Spleen (tissue), 11 donors: ENCODE measurements around the gene SEMA3E. TPM values are rescaled to one million over a fixed set of nuclear protein-coding genes. Genes with fewer than 3 reads are reported as not detected.

Experiments
- DNase-seq: peaks from one replicate; pipeline ENCODE4 v3.0.0-alpha.2; 2020
- H3K27ac ChIP-seq, 8 donors: fragments of 200-600 bp; sonication (generic) in 7 of 8; 1 replicate in 4 of 8; 2 replicates in 4 of 8; pipeline versions ENCODE4 v1.5.0 to v1.8.0; 2016 to 2021; ENCODE audit warnings: inconsistent platforms in 4 of 8, mild to moderate bottlenecking in 4 of 8, moderate library complexity in 1 of 8
- H3K27me3 ChIP-seq, 7 donors: fragments of 200-600 bp; sonication (generic) in 6 of 7; replicated peaks in 1 of 7; 1 replicate in 4 of 7; 2 replicates in 3 of 7; pipeline versions ENCODE4 v1.5.0 to v1.8.0; 2016 to 2021; ENCODE audit warnings: inconsistent platforms in 3 of 7, mild to moderate bottlenecking in 1 of 7
- H3K36me3 ChIP-seq, 6 donors: fragments of 200-600 bp; sonication (generic) in 5 of 6; 1 replicate in 4 of 6; 2 replicates in 2 of 6; pipeline versions ENCODE4 v1.5.0 to v1.8.0; 2016 to 2021; ENCODE audit warnings: inconsistent platforms in 2 of 6
- H3K4me1 ChIP-seq, 6 donors: fragments of 200-600 bp; sonication (generic) in 5 of 6; 1 replicate in 3 of 6; 2 replicates in 3 of 6; pipeline versions ENCODE4 v1.5.0 to v1.8.0; 2016 to 2021; ENCODE audit warnings: inconsistent platforms in 3 of 6
- H3K4me3 ChIP-seq, 8 donors: fragments of 200-600 bp; sonication (generic) in 7 of 8; 1 replicate in 4 of 8; 2 replicates in 4 of 8; pipeline versions ENCODE4 v1.5.0 to v1.8.0; 2016 to 2021; ENCODE audit warnings: inconsistent platforms in 4 of 8, mild to moderate bottlenecking in 4 of 8, moderate library complexity in 2 of 8
- H3K9me3 ChIP-seq, 8 donors: fragments of 200-600 bp; sonication (generic) in 7 of 8; 1 replicate in 4 of 8; 2 replicates in 4 of 8; pipeline versions ENCODE4 v1.5.0 to v1.8.0; 2016 to 2021; ENCODE audit warnings: inconsistent platforms in 4 of 8
- CTCF ChIP-seq, 11 experiments: fragments of 200-600 bp in 7 of 11; fragments of 450-650 bp in 4 of 11; sonication (generic) in 4 of 11; IDR thresholded peaks in 8 of 11; conservative IDR thresholded peaks in 3 of 11; 1 replicate in 7 of 11; 2 replicates in 4 of 11; pipeline versions ENCODE4 v1.4.0 to v1.8.0; 2016 to 2021; ENCODE audit warnings: antibody characterized with exemption in 11 of 11, inconsistent platforms in 4 of 11, mild to moderate bottlenecking in 1 of 11
- POLR2A ChIP-seq, 3 donors: fragments of 450-650 bp; IDR thresholded peaks; one replicate each; pipeline ENCODE4 v1.5.1; 2017; ENCODE audit warnings: antibody characterized with exemption in 3 of 3, mild to moderate bottlenecking in 1 of 3
- POLR2AphosphoS5 ChIP-seq, 3 donors: sonication (generic); formaldehyde crosslinking; IDR thresholded peaks; one replicate each; pipeline ENCODE4 v1.5.1; 2017; ENCODE audit warnings: antibody characterized with exemption in 3 of 3
- whole genome bisulfite sequencing, 5 donors: extraction: QIAGEN DNeasy Blood & Tissue Kit in 3 of 5; methylation state at CpG; one replicate each; pipeline versions ENCODE4 v1.1.5 to v1.1.7; 2013 to 2018; 5-methylcytosine and 5-hydroxymethylcytosine counted together
- intact Hi-C: fragments of 100-400 bp; cut with DNase I; formaldehyde crosslinking; loops from one replicate; pipeline ENCODE4 v1.15.0; 2023; ENCODE audit warnings: low total_unique reads
- polyA plus RNA-seq, 3 donors: library from polyadenylated mRNA; stranded (reverse); fragments of 200-250 nt; gene quantifications; one replicate each; pipeline ENCODE4 v1.2.1, GENCODE V29; 2013
- total RNA-seq, 7 donors: library from RNA; depleted of rRNA in 3 of 7; stranded (reverse); fragments of >200 nt in 3 of 7; fragmentation: NEBNext Ultra II Directional in 4 of 7; extraction: Animal tissue kit (Norgen Biotek cat#: 25700) in 4 of 7; gene quantifications; one replicate each; pipeline versions ENCODE4 v1.1.0 to v1.2.1, GENCODE V29; 2016 to 2021
- donor health status: healthy with polysubstance abuse.
- donor health status: DM: no; HTN: no; CAD: no; lungs with moderate emphysema.
- donor health status: DM: no; HTN: no; CAD: no.
- donor health status: Bipolar disorder and iron deficiency.
- donor health status: healthy.
- donor health status: DM: no; HTN: no; CAD: no.
- donor health status: DM: yes; HTN: yes; CAD: no.

Gene SEMA3E
- total and polyA plus RNA-seq, 10 donors = under 0.01 to 0.44 (median 0.29) TPM; not detected in 7

- no peaks in the 10 kb centered on the region for H3K4me1 ChIP-seq
- WGBS, 5 donors = 61 to 77% (median 67%) methylated on average over 3 of the region's 3 CpGs
These were observed 67.1 kb downstream of the SEMA3E start for GRCh38 chr7:83581667-83582435.

GRCh38 chr7:83579740-83580139, 69.2 kb downstream of the SEMA3E start:
- H3K9me3 ChIP-seq = peaks cover 0 to under 1% (median 0%) of the 10 kb centered on the region in 8 donors
- TF ChIP-seq POLR2AphosphoS5 (IDR thresholded peaks at IDR 0.05) (no peak), POLR2A (IDR thresholded peaks at IDR 0.05) (no peak), CTCF (IDR thresholded peaks at IDR 0.05 in 8 of 11, conservative IDR thresholded peaks at IDR 0.05 in 3 of 11) (no peak)

More at GRCh38 chr7:83581667-83582435, 67.1 kb downstream of the SEMA3E start:
- Histone ChIP-seq H3K9me3 (peaks cover 0 to 9% (median 0%) of the 10 kb centered on the region in 8 donors), H3K4me3 (no peak overlapping the region), H3K27me3 (no peaks in the 10 kb centered on the region), H3K27ac (no peak overlapping the region), H3K36me3 (no peaks in the 10 kb centered on the region)
- intact Hi-C loops = no loop called here
- DNase-seq = no peak
- no peak for TF ChIP-seq CTCF (IDR thresholded peaks at IDR 0.05 in 8 of 11, conservative IDR thresholded peaks at IDR 0.05 in 3 of 11)
- no peak for TF ChIP-seq POLR2A (IDR thresholded peaks at IDR 0.05)
- no peak for TF ChIP-seq POLR2AphosphoS5 (IDR thresholded peaks at IDR 0.05)

GRCh38 chr7:83575436-83575835, 73.5 kb downstream of the SEMA3E start:
- no peak for DNase-seq
- intact Hi-C loops = no loop called here
- WGBS, 5 donors = 43 to 68% (median 60%) methylated on average over 3 of the region's 3 CpGs
- Histone ChIP-seq H3K36me3 (no peaks in the 10 kb centered on the region), H3K4me1 (no peaks in the 10 kb centered on the region), H3K4me3 (no peak overlapping the region), H3K9me3 (peaks cover 0 to 8% (median 0%) of the 10 kb centered on the region in 8 donors), H3K27me3 (no peaks in the 10 kb centered on the region), H3K27ac (no peak overlapping the region)
- TF ChIP-seq POLR2AphosphoS5 (IDR thresholded peaks at IDR 0.05) (no peak), POLR2A (IDR thresholded peaks at IDR 0.05) (no peak), CTCF (IDR thresholded peaks at IDR 0.05 in 8 of 11, conservative IDR thresholded peaks at IDR 0.05 in 3 of 11) (no peak)

More at GRCh38 chr7:83579740-83580139, 69.2 kb downstream of the SEMA3E start:
- no peak overlapping the region for H3K27ac ChIP-seq
- H3K4me3 ChIP-seq = no peak overlapping the region
- no peaks in the 10 kb centered on the region for H3K27me3 ChIP-seq
- intact Hi-C loops = no loop called here
- H3K4me1 ChIP-seq = no peaks in the 10 kb centered on the region
- no peaks in the 10 kb centered on the region for H3K36me3 ChIP-seq
- 63 to 81% (median 79%) methylated on average over 5 of the region's 5 CpGs for WGBS, 5 donors
- DNase-seq = no peak

DNA sequence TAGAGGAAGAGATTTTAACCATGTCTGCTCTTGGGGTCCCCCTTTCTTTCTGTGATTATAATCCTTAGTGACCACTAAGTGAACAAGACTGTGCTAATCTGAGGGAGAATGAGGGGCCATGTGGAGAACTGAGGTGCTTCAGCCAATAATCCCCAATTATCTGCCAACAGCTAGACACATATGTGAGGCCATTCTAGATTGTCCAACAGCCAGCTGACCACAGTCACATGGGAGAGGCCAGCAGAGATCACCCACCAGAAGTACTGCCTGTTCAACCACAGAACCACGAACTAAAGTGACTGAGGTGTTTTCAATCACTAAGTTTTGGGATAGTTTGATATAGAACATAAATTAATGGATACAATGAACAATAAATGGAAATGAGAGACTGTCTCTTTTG, 74.3 kb downstream of the SEMA3E start:
- no peaks in the 10 kb centered on the region for H3K36me3 ChIP-seq
- no peaks in the 10 kb centered on the region for H3K4me1 ChIP-seq
- DNase-seq = no peak
- H3K9me3 ChIP-seq = peaks cover 0 to 8% (median 0%) of the 10 kb centered on the region in 8 donors
- TF ChIP-seq CTCF (IDR thresholded peaks at IDR 0.05 in 8 of 11, conservative IDR thresholded peaks at IDR 0.05 in 3 of 11) (no peak), POLR2AphosphoS5 (IDR thresholded peaks at IDR 0.05) (no peak), POLR2A (IDR thresholded peaks at IDR 0.05) (no peak)
- intact Hi-C loops = no loop called here
- no peak overlapping the region for H3K4me3 ChIP-seq
- WGBS, 5 donors = 42 to 66% (median 46%) methylated on average over 1 of the region's 1 CpG
- no peaks in the 10 kb centered on the region for H3K27me3 ChIP-seq
- no peak overlapping the region for H3K27ac ChIP-seq
